Prostate gland (tissue), 2 donors: ENCODE data around the gene EDARADD. TPM values are rescaled to one million over a fixed set of nuclear protein-coding genes. Genes with fewer than 3 reads are reported as not detected.

ENCODE experiments used
- DNase-seq: peaks from one replicate; pipeline ENCODE4 v3.0.0-alpha.2; 2019; ENCODE audit warnings: low spot score
- H3K27ac ChIP-seq, 2 donors: fragments of 200-600 bp; sonication (generic); 2 replicates each; pipeline ENCODE4 v1.5.1; 2017 to 2019
- H3K27me3 ChIP-seq: fragments of 200-600 bp; sonication (generic); replicated peaks from 2 replicates; pipeline ENCODE4 v1.5.1; 2019; ENCODE audit not compliant: insufficient read depth
- H3K36me3 ChIP-seq, 2 donors: fragments of 200-600 bp; sonication (generic); 1 replicate in 1 of 2; 2 replicates in 1 of 2; pipeline versions ENCODE4 v1.5.1 to v1.8.1; 2017 to 2019
- H3K4me1 ChIP-seq: fragments of 200-600 bp; sonication (generic); replicated peaks from 2 replicates; pipeline ENCODE4 v1.5.1; 2019
- H3K4me3 ChIP-seq, 2 donors: fragments of 200-600 bp; sonication (generic); 2 replicates each; pipeline ENCODE4 v1.5.1; 2017 to 2019
- H3K9me3 ChIP-seq: fragments of 200-600 bp; sonication (generic); 2 replicates; pipeline ENCODE4 v1.5.1; 2017
- CTCF ChIP-seq, 4 experiments: fragments of 200-600 bp in 2 of 4; fragments of 450-650 bp in 2 of 4; sonication (generic) in 2 of 4; IDR thresholded peaks; 1 replicate in 3 of 4; 2 replicates in 1 of 4; pipeline ENCODE4 v1.5.1; 2016 to 2019; ENCODE audit warnings: antibody characterized with exemption in 4 of 4, mild to moderate bottlenecking in 2 of 4, moderate library complexity in 2 of 4
- POLR2A ChIP-seq: fragments of 450-650 bp; IDR thresholded peaks from one replicate; pipeline ENCODE4 v1.6.1; 2016; ENCODE audit warnings: antibody characterized with exemption, mild to moderate bottlenecking
- POLR2AphosphoS5 ChIP-seq: sonication (generic); formaldehyde crosslinking; IDR thresholded peaks from one replicate; pipeline ENCODE4 v1.6.1; 2017; ENCODE audit warnings: antibody characterized with exemption
- WGBS: methylation state at CpG from one replicate; pipeline ENCODE4 v1.1.5; 2018; 5-methylcytosine and 5-hydroxymethylcytosine counted together
- intact Hi-C: fragments of 100-400 bp; cut with DNase I; formaldehyde crosslinking; loops from one replicate; pipeline ENCODE4 v1.14.2; 2022
- total RNA-seq, 2 donors: library from RNA; depleted of rRNA; stranded (reverse); fragments of >200 nt; gene quantifications; one replicate each; pipeline ENCODE4 v1.1.0, GENCODE V29; 2016

Gene EDARADD
- total RNA-seq, 2 donors from 2014 or later, result 4.9 to 12.8 TPM

GRCh38 chr1:236403905-236404696, 10.0 kb downstream of the EDARADD start:
- intact Hi-C loops, result no loop called here
- Histone ChIP-seq H3K4me3 (no peak overlapping the region), H3K27ac (no peak overlapping the region), H3K4me1 (no peaks in the 10 kb centered on the region), H3K27me3 (no peaks in the 10 kb centered on the region), H3K9me3 (no peaks in the 10 kb centered on the region), H3K36me3 (no peaks in the 10 kb centered on the region)
- 56% methylated on average over 17 of the region's 18 CpGs for WGBS
- peak; percentile 15 for DNase-seq
- no peak for TF ChIP-seq POLR2AphosphoS5
- no peak for TF ChIP-seq CTCF (IDR thresholded peaks at IDR 0.05)

GRCh38 chr1:236407059-236407458, 13.0 kb downstream of the EDARADD start:
- 92% methylated on average over 5 of the region's 5 CpGs for WGBS
- no peak for TF ChIP-seq POLR2A
- no peak for TF ChIP-seq CTCF (IDR thresholded peaks at IDR 0.05)
- TF ChIP-seq POLR2AphosphoS5, result no peak
- no peaks in the 10 kb centered on the region for H3K27me3 ChIP-seq
- H3K9me3 ChIP-seq, result no peaks in the 10 kb centered on the region
- no peak overlapping the region for H3K4me3 ChIP-seq
- no peaks in the 10 kb centered on the region for H3K36me3 ChIP-seq
- no peaks in the 10 kb centered on the region for H3K4me1 ChIP-seq
- intact Hi-C loops, result no loop called here
- no peak for DNase-seq
- no peak overlapping the region for H3K27ac ChIP-seq

GRCh38 chr1:236413688-236414087, 19.6 kb downstream of the EDARADD start:
- no peaks in the 10 kb centered on the region for H3K4me1 ChIP-seq
- H3K36me3 ChIP-seq, result no peaks in the 10 kb centered on the region
- 26% methylated on average over 3 of the region's 3 CpGs for WGBS
- H3K27me3 ChIP-seq, result no peaks in the 10 kb centered on the region
- TF ChIP-seq CTCF (IDR thresholded peaks at IDR 0.05) (no peak), POLR2AphosphoS5 (no peak), POLR2A (no peak)
- no peaks in the 10 kb centered on the region for H3K9me3 ChIP-seq
- DNase-seq, result no peak
- H3K4me3 ChIP-seq, result no peak overlapping the region
- no peak overlapping the region for H3K27ac ChIP-seq
- intact Hi-C loops, result no loop called here

- Histone ChIP-seq H3K36me3 (no peaks in the 10 kb centered on the region), H3K9me3 (no peaks in the 10 kb centered on the region), H3K4me1 (no peaks in the 10 kb centered on the region), H3K27ac (no peak overlapping the region), H3K27me3 (no peaks in the 10 kb centered on the region), H3K4me3 (no peak overlapping the region)
- intact Hi-C loops, result no loop called here
- TF ChIP-seq POLR2AphosphoS5 (no peak), POLR2A (no peak), CTCF (IDR thresholded peaks at IDR 0.05) (no peak)
- 74% methylated on average over 6 of the region's 6 CpGs for WGBS
- DNase-seq, result no peak
Observed at GRCh38 chr1:236416165-236416564, 22.1 kb downstream of the EDARADD start.

- TF ChIP-seq POLR2A (no peak), CTCF (IDR thresholded peaks at IDR 0.05) (no peak), POLR2AphosphoS5 (no peak)
- no peaks in the 10 kb centered on the region for H3K4me1 ChIP-seq
- H3K36me3 ChIP-seq, result no peaks in the 10 kb centered on the region
- no peak for DNase-seq
- no peak overlapping the region for H3K4me3 ChIP-seq
- no peak overlapping the region for H3K27ac ChIP-seq
- no peaks in the 10 kb centered on the region for H3K27me3 ChIP-seq
- WGBS, result 89% methylated on average over 3 of the region's 3 CpGs
- H3K9me3 ChIP-seq, result no peaks in the 10 kb centered on the region
- intact Hi-C loops, result no loop called here
Observed at GRCh38 chr1:236417336-236417735, 23.2 kb downstream of the EDARADD start.
